Gastroesophageal sphincter (tissue), 3 donors: ENCODE data around the gene DYRK3.

ENCODE experiments used
- CTCF ChIP-seq, 4 experiments: fragments of 200-600 bp in 2 of 4; fragments of 450-650 bp in 2 of 4; sonication (generic) in 1 of 4; IDR thresholded peaks; one replicate each; pipeline ENCODE4 v1.5.1; 2017 to 2019; ENCODE audit warnings: antibody characterized with exemption in 4 of 4, mild to moderate bottlenecking in 2 of 4, moderate library complexity in 2 of 4
- POLR2AphosphoS5 ChIP-seq: sonication (generic); formaldehyde crosslinking; IDR thresholded peaks from one replicate; pipeline ENCODE4 v1.6.1; 2017; ENCODE audit warnings: antibody characterized with exemption

DNA sequence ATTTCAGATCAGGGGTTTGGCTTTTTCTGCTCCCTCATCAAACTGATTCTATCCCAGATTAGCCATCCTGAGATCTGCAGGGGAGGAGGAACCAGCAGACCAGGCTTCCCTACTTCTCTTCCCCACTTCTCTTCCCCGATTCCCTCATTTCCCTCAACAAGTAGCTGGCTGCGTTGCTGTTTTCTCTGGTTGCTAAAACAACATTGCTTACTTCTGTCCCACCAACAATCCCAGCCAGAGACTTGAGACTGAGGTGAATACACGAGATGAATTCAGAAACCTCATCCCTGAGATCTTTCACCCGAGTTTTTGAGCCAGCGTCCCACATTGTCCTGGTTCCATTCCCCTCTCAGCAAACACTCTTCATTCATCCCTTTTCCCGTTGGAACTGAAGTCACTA, 22.4 kb downstream of the DYRK3 start:
- TF ChIP-seq CTCF (IDR thresholded peaks at IDR 0.05) (no peak), POLR2AphosphoS5 (no peak)
